Endothelial cell of umbilical vein (primary cell): Measurements from ENCODE around the gene ULK2.

Experiments
- CTCF ChIP-seq, 2 donors: IDR thresholded peaks; 1 replicate in 1 of 2; 2 replicates in 1 of 2; pipeline ENCODE4 v1.5.1; 2011; ENCODE audit warnings: low read length in 2 of 2, mild to moderate bottlenecking in 2 of 2, moderate library complexity in 2 of 2, control low read depth in 1 of 2, inconsistent platforms in 1 of 2, low read depth in 1 of 2; ENCODE audit not compliant: insufficient read depth in 1 of 2; ENCODE audit errors: extremely low read depth in 1 of 2
- EZH2 ChIP-seq: IDR thresholded peaks from 2 replicates; pipeline ENCODE4 v1.6.1; 2012; ENCODE audit warnings: borderline replicate concordance, low read depth, mild to moderate bottlenecking, moderate library complexity, low read length, inconsistent platforms; ENCODE audit not compliant: severe bottlenecking
- MAX ChIP-seq: IDR thresholded peaks from 2 replicates; pipeline ENCODE4 v1.6.1; 2011; ENCODE audit not compliant: insufficient read depth, insufficient read length
- MYC ChIP-seq: IDR thresholded peaks from one replicate; pipeline ENCODE4 v1.6.1; 2011; ENCODE audit warnings: mild to moderate bottlenecking, low read depth, low read length
- POLR2A ChIP-seq: IDR thresholded peaks from 2 replicates; pipeline ENCODE4 v1.6.1; 2012; ENCODE audit warnings: low read depth, mild to moderate bottlenecking, control low read depth, low read length
- POLR2AphosphoS5 ChIP-seq: IDR thresholded peaks from 2 replicates; pipeline ENCODE4 v1.6.1; 2012; ENCODE audit warnings: low read depth, mild to moderate bottlenecking, control low read depth, low read length, moderate library complexity; ENCODE audit not compliant: insufficient read depth

GRCh38 chr17:19755821-19756510, 111.8 kb downstream of the ULK2 start:
- TF ChIP-seq POLR2AphosphoS5 (no peak), CTCF (IDR thresholded peaks at IDR 0.05; ENCODE audit: extremely low read depth in 1 of 2, insufficient read depth in 1 of 2, low read depth in 1 of 2, low read length in 2 of 2) (no peak), POLR2A (no peak), EZH2 (no peak), MAX (no peak), MYC (no peak)
